ENCODE measurements around the gene ARHGAP22. TPM values are rescaled to one million over a fixed set of nuclear protein-coding genes. Genes with fewer than 3 reads are reported as not detected.

The ARHGAP22 gene
- total and polyA plus RNA-seq, 4 donors = 0.23 to 2.3 (median 0.54) TPM

- H3K9ac ChIP-seq (ENCODE audit: low read depth in 1 of 2, low read length in 2 of 2) = no peak overlapping the region
- WGBS = 76% methylated on average over 27 of the region's 27 CpGs
- no peak overlapping the region for H3K27ac ChIP-seq (ENCODE audit: low read depth in 1 of 2, low read length in 2 of 2)
- peaks cover 0 to 3% (median 2%) of the 10 kb centered on the region in 4 donors for H3K4me1 ChIP-seq (ENCODE audit: control insufficient read depth in 4 of 4, insufficient read depth in 4 of 4, low read length in 3 of 4)
- H3K36me3 ChIP-seq (ENCODE audit: control insufficient read depth in 4 of 4, insufficient read depth in 3 of 4, low read depth in 1 of 4, low read length in 3 of 4) = no peaks in the 10 kb centered on the region
- TF ChIP-seq HNF4G (IDR thresholded peaks at IDR 0.05) (no peak), CTCF (IDR thresholded peaks at IDR 0.05; ENCODE audit: low read depth, low read length, missing input control) (no peak), ATF3 (IDR thresholded peaks at IDR 0.05) (no peak), FOXA1 (IDR thresholded peaks at IDR 0.05) (no peak), GABPA (IDR thresholded peaks at IDR 0.05 in 1 of 2, conservative IDR thresholded peaks at IDR 0.05 in 1 of 2) (no peak), FOXA2 (IDR thresholded peaks at IDR 0.05) (no peak), EGR1 (IDR thresholded peaks at IDR 0.05; ENCODE audit: low read depth in 2 of 2) (no peak), NR2F2 (IDR thresholded peaks at IDR 0.05) (no peak)
- no peaks in the 10 kb centered on the region for H3K9me3 ChIP-seq (ENCODE audit: control insufficient read depth in 4 of 4, low read length in 3 of 4)
- peaks cover 0 to 3% (median 0%) of the 10 kb centered on the region in 4 donors for H3K27me3 ChIP-seq (ENCODE audit: control insufficient read depth in 4 of 4, insufficient read depth in 4 of 4, low read length in 3 of 4)
- DNase-seq (ENCODE audit: low spot score) = peak; percentile 28
- H3K4me3 ChIP-seq (ENCODE audit: low read depth in 1 of 3, low read length in 3 of 3) = no peak overlapping the region
Measured at GRCh38 chr10:48464871-48465736, 139.8 kb downstream of the ARHGAP22 start.

- Histone ChIP-seq H3K36me3 (ENCODE audit: control insufficient read depth in 4 of 4, insufficient read depth in 3 of 4, low read depth in 1 of 4, low read length in 3 of 4) (no peaks in the 10 kb centered on the region), H3K4me3 (ENCODE audit: low read depth in 1 of 3, low read length in 3 of 3) (no peak overlapping the region), H3K9me3 (ENCODE audit: control insufficient read depth in 4 of 4, low read length in 3 of 4) (no peaks in the 10 kb centered on the region), H3K4me1 (ENCODE audit: control insufficient read depth in 4 of 4, insufficient read depth in 4 of 4, low read length in 3 of 4) (peaks cover 0 to 3% (median 2%) of the 10 kb centered on the region in 4 donors), H3K27me3 (ENCODE audit: control insufficient read depth in 4 of 4, insufficient read depth in 4 of 4, low read length in 3 of 4) (peaks cover 0 to 3% (median 0%) of the 10 kb centered on the region in 4 donors), H3K27ac (ENCODE audit: low read depth in 1 of 2, low read length in 2 of 2) (no peak overlapping the region), H3K9ac (ENCODE audit: low read depth in 1 of 2, low read length in 2 of 2) (no peak overlapping the region)
- peak; percentile 22 for DNase-seq (ENCODE audit: low spot score)
- 88% methylated on average over 9 of the region's 9 CpGs for WGBS
- no peak for TF ChIP-seq HNF4G (IDR thresholded peaks at IDR 0.05)
- no peak for TF ChIP-seq JUND (IDR thresholded peaks at IDR 0.05)
Measured at GRCh38 chr10:48464121-48464870, 140.6 kb downstream of the ARHGAP22 start.

DNA sequence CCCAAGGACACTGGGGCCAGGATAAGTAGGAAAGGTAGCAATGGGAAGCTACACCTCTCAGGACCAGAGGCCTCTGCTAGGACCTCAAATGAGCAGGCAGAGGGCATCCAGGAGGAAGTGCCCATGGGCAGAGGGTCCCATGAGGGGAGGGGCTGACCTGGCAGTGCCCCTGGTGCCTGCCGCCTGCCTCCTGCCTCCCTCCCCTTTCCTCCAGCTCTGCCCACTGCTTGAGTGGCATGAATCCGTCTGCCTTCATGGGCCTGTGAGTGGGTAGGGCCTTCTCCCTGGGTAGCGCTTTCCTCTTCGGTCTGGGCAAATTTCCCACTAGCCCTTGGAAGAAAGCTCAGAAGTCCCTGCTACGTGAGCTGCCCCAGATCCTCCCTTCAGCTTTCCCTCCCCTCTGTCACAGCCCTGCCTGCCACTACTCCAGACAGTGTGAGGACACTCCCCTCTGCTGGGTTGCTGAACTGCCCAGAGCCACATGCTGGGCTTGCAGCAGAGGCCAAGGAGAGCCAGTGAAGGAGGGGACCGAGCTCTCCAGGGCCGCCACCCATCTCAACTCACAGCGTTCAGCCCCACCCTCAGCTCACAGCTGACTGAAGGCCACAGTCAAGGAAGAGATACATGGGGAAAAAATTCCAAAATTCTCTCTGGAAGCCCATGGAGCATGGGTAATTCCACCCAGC is 141.4 kb downstream of the ARHGAP22 start:
- Histone ChIP-seq H3K9me3 (ENCODE audit: control insufficient read depth in 4 of 4, low read length in 3 of 4) (no peaks in the 10 kb centered on the region), H3K4me3 (ENCODE audit: low read depth in 1 of 3, low read length in 3 of 3) (no peak overlapping the region), H3K36me3 (ENCODE audit: control insufficient read depth in 4 of 4, insufficient read depth in 3 of 4, low read depth in 1 of 4, low read length in 3 of 4) (no peaks in the 10 kb centered on the region), H3K27ac (ENCODE audit: low read depth in 1 of 2, low read length in 2 of 2) (no peak overlapping the region), H3K9ac (ENCODE audit: low read depth in 1 of 2, low read length in 2 of 2) (no peak overlapping the region), H3K27me3 (ENCODE audit: control insufficient read depth in 4 of 4, insufficient read depth in 4 of 4, low read length in 3 of 4) (peaks cover 0 to 3% (median 0%) of the 10 kb centered on the region in 4 donors), H3K4me1 (ENCODE audit: control insufficient read depth in 4 of 4, insufficient read depth in 4 of 4, low read length in 3 of 4) (peaks cover 0 to 3% (median 2%) of the 10 kb centered on the region in 4 donors)
- DNase-seq (ENCODE audit: low spot score) = peak; percentile 33
- WGBS = 80% methylated on average over 8 of the region's 8 CpGs
- TF ChIP-seq CTCF (IDR thresholded peaks at IDR 0.05; ENCODE audit: low read depth, low read length, missing input control) = no peak
- TF ChIP-seq EGR1 (IDR thresholded peaks at IDR 0.05; ENCODE audit: low read depth in 2 of 2) = no peak
- TF ChIP-seq SP1 (IDR thresholded peaks at IDR 0.05) = no peak
- no peak for TF ChIP-seq GABPA (IDR thresholded peaks at IDR 0.05 in 1 of 2, conservative IDR thresholded peaks at IDR 0.05 in 1 of 2)
- no peak for TF ChIP-seq MAX (IDR thresholded peaks at IDR 0.05)
- TF ChIP-seq TAF1 (conservative IDR thresholded peaks at IDR 0.05) = no peak
- TF ChIP-seq HNF4A (conservative IDR thresholded peaks at IDR 0.05) = no peak
- no peak for TF ChIP-seq ZBTB33 (IDR thresholded peaks at IDR 0.05)
- TF ChIP-seq RXRA (IDR thresholded peaks at IDR 0.05) = no peak
- TF ChIP-seq RAD21 (IDR thresholded peaks at IDR 0.05) = no peak
- no peak for TF ChIP-seq NR2F2 (IDR thresholded peaks at IDR 0.05)
